Measurements from ENCODE around the gene TP63.

TP63 gene

DNA sequence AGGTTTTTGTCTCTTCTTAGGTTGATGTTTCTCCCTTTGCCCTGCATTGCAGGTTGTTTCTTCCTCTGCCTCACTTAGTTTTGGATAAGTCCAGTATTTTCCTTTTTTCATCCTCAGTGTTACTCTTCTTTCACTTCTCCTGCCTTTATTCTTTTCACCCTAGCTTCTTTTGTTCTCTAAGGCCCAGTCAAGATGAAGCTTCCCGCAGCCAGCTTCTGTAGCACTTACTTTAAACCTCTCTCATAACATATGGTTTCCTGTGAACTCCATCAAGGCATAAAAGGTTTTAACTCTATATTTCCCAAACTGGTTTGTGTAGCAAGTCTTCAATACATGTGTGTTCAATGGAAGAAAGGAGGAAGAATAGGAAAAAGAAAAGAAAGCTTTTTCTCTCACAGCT lies 54.1 kb downstream of the TP63 start:
- no peak for DNase-seq

DNA sequence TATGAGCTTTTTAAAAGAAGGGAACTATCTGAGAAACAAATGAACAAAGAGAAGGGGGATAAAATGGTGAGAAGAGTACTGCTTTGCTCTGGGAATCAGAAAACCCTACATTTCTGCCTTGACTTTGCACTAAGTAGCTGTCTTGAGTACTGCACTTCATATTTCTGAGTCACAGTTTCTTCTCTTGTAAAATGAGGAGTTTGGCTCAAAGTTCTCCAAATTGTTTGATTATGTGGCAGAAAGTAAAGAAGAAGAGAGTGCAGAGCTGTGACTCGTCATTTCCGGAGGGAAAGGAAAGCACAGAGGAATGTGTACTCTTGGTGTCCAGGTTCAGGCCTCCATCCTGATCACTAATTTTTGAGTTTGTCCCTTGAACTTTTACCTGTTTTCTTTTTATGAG lies 54.7 kb downstream of the TP63 start:
- no peak for DNase-seq

DNA sequence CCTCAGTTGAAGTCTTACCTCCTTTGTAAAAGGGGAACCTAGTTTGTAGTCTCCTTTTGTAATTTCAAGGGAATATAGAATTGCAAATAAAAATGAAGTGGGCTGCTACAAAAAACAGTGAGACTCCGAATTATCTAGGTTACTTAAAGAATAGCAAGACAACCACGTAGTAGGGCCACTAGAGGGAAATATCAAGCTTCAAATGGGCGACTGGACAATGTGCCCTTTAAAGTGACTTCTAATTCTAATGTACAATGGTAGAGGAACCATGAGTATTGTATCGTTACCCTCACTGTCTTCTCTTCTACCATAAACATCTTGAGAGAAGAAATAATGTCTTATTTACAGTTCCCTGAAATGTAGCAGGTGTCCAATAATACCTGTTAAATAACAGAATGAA lies 56.3 kb downstream of the TP63 start:
- DNase-seq = no peak

DNA sequence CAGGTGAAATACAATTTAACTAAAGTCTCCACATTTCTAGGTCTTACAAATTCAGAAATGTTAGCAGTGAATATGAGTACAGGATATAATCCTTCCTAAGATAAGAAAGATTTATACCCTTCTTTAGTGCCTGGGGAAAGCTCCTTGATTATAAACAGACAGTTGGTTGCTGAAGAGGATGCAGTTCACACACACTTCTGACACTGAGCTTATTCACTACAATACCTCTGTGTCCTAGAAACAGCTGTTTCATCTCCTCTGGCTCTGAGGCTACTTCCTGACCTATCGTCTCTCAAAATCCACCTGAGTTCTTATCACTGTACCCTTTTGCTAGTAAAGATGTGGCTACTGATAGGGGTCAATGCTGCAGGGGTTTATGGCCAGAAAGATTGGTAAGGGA lies 57.1 kb downstream of the TP63 start:
- DNase-seq = no peak

DNA sequence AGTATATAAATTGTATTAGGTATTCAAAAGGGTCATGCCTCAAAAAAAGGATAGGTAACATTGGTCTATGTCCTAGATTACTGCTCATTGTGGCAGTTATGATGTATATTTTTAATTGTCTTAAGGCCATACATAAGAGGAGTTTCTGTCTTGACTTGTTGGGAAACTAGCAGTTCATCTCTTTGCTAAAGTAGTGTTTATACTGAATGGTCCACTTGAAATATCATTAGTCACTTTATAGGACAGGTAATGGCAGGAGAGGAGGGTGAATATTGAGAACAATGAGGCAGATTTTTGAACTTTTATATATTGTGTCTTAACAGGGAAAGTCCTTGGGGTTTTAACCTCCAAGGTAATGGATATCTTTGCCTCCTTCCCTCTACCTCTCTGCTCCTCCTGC lies 58.4 kb downstream of the TP63 start:
- no peak for DNase-seq

DNA sequence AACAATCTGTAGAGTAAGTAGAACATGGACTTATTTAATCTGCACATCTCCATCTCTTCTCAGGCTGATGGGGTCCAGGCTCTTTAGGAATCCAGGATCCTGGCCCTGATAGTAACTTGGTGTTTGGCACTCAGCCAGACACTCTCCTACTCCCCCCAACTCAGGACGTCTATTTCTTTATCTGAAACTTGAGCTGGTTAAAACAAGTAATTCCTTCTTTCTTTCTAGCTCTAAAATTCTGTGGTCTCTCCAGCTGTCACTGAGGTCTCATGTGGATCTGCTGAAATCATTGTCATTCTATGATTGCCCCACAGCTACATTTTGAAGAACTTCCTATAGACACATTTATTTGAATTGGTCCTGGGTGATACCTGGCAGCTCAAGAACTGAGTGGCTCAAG lies 59.0 kb downstream of the TP63 start:
- DNase-seq = no peak

DNA sequence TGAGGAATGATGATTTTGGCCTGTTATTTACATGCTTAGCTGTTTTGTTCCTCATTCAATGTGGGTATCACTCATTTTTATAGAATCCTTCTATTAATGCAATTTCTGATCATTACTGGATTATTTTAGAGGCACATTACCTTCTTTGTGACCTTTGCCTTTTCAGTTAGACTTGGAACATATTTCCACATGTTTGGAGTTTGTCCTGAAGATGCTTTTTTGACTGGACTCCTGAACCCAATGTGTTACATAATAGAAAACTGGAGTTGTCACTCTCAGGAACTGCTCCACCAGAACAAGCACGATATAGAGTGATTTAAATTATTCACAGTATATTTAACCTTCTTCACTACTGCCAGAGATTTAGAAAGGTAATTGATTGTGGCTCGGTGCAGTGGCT lies 59.5 kb downstream of the TP63 start:
- DNase-seq = no peak

DNA sequence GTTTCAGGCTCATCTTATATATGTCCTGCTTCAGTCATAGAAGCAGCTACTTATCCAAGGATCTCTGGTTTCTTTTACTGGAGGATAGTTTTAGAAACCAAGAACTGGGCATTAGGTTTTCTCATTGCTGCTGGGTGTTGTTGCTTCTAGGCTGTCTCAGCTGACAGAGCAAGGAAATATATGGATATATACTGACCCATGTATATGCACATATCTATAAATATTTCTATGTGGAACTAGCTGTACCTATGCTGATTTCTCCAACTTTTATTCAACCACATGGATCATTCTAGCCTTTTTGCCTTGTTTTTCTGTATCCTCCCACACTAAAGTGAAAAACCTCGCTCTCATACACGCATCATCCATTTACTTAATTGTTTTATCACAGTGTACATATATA lies 64.2 kb downstream of the TP63 start:
- DNase-seq = no peak

DNA sequence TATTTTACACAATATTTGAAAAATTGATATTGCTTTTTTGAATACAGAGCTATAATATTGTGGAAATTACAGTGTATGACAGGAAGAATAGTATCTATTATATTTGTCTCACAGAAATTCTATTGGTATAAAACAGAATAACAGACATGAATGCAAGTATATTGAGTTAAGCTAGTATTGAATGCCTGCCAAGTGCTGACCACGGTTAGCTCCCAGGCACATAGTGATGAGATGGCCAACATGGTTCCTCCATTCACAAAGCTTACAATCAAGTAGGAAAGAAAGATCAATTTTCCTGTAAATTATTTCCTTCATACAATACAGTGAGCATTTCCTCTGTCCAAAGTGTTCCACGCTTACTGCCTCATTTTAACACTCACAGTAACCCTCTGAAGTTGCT lies 67.6 kb downstream of the TP63 start:
- DNase-seq = no peak

DNA sequence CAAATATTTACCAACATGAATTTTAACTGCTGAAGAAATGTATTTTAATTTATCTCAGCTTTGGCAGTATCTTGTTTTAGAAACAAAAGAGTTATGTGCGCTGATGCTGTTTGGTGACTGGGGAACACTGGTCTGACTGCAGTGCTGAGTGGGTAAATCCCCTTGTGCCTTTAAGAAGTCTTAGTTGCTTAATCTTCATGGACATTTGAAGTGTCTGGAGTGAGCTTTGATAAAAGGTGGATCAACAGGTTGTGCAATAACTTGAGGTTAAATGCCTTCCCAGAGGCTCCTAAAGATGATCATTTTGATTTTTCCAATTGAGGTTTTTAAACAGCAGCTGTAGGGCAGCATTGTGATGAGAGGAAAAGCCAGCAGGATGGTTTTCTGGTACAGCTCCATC lies 68.7 kb downstream of the TP63 start:
- DNase-seq = no peak

DNA sequence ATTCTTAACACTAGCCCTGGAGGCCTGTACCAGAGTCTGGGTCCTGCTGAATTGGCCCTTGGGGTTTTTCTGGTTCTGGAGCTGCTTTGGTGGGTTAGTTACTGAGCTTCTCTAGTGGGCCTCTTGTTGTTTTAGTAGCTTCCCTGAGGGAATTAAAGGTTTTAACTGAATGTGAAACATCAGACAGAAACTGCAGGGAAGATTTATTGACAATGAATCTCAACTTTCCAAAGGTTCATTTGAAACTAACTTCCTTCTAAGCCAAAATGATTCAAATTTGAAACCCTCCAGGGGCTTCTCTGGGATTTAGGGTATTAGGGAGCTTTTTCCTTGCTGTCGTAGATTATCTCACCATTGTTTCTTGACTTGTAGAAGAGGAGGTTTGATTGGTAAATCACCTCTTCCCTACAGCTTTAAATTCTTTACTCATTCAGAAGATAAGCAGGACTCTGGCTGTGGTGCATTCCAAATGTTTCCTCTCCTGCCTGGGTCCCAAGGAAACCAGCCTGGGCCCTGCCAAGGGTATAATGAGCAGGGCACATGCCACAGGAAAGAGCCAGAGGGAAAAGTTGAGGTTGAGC lies 71.0 kb downstream of the TP63 start:
- no peak for DNase-seq

DNA sequence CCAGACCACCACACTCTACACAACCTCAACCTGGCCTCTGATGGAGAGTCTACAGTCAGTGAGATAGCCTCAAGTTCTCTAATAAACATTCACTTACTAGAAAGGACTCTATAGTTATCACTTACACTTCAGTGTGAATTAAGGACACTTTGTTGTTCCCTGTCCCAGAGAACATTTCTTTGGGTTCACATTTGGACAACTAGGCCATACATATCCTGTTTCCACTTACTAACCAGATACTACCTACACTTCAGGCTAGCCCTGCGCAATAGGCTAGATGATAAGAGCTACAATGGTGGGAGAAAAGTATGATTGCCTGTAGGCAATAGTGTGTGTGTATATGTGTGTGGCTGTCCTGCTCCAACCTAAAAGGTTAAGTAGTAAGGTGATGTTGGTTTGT lies 72.7 kb downstream of the TP63 start:
- no peak for DNase-seq

DNA sequence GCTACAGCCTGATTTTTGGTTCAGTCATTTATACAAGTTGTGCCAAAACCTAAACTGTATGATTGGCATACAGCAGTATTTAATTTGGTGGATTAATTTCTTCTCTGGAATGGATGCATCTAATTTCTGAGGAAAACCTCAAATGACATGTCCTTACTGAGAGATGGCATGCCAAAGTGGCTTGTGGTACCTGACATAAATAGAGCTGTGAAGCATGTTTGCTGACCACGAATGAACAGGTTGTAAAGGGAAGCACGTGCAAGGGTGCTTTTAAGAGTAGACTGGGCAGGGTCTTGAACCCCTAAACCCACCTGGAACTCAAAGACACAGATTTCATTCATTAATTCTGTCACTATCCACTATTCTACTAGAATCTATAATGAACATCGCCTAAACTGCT lies 77.2 kb downstream of the TP63 start:
- no peak for DNase-seq

DNA sequence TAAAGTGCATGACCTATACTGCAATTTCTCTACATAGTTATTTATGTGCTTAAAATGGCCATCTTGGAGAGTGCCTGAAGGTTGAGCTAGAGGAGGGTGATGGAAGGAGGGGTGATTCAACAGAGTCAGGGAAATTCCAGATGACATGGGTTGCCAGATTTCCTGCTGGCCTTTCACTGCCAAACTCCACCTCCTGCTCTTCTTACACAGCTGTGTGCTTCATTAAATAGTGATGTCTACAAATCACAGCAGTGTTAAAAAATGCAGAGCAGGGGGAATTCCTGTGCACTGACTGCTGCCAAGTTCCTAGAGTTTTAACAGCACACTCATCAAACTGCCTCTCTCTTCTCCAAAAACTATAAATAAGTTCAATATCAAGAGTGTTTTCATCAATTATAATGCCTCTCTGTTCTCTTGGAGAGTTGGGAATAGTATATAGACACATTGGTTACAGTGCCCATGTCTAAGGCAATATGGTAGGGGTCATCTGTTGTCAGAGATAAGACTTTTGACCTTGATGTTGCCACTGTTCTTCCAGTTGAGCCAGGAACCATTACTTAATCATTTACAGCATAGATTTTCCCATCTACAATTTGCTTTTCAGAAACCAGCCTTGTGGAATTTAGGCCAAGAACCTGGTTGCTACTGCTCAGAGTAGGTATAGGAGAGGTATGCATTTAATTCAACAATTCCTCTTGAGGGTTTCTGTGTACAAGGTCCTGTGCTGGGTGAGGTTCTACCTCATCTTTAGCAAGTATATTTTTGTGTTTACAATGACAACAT lies 79.6 kb downstream of the TP63 start:
- no peak for DNase-seq

DNA sequence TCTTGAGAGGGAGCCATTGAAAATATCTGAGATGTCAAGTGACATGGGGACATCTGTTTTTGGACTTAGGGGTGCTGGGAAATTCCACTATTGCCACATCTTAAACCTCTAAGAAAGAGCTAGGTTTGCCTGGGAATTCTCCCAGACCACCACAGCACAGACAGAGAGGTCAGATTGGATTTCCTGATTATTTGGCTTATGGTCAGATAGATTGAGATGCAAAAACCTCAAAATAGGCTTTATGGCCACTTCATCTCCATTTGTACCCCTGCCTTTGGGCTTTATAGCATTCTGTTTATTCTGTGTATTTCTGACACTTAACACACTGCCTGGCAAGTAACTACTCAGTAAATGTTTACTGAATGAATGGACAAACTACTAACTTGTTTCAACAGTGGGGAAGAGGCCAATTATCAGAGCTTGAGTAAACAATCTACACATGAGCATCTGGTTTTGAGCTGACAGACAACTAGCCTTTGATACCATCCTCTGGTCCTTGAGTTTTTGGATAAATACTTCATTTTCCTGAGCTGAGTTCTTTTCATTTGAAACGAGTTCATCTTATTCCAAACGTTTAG lies 81.8 kb downstream of the TP63 start:
- DNase-seq = no peak

DNA sequence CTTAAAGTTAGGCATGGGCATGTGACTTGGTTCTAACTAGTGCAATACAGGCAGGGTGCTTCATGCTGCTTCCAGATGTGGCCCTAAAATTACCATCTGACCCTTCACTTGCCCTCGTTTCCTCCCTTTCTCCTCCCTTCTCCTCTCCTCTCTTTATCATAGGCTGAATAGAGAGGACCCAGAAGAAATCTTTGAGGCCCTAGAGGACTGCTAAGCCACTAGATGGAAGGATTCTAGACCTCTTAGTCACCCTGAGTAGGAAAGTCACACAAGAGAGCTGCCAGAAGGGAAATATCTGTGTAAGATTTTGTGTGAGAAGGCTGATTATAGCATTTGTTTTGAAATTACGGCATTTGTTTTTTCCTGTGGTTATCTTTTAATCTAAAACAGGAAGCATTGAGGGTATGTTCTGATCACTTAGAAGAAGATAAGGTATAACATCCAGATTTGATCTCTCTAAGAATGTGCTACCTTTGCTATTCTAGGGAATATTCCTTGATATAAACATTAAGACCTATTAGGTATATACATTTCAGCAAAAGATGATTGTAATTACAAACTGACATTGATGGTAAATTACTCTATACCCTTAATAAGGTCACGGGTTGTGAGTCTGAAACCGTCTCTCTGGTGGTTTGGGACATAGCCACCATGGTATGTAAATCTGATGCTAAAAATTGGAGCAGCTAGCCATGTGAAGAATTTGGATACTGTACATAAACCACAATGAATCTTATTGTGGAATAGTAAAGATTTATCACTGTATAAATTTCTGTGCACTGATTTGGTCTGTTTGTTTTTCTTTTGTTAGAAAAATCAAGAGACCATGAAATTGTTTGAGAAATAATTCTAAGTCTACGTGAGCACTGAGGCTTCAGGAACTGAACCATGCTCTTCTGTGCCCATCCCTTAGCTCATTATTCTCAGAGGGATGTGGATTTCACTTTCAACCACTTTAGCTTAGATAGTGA lies 84.1 kb downstream of the TP63 start:
- DNase-seq = no peak

DNA sequence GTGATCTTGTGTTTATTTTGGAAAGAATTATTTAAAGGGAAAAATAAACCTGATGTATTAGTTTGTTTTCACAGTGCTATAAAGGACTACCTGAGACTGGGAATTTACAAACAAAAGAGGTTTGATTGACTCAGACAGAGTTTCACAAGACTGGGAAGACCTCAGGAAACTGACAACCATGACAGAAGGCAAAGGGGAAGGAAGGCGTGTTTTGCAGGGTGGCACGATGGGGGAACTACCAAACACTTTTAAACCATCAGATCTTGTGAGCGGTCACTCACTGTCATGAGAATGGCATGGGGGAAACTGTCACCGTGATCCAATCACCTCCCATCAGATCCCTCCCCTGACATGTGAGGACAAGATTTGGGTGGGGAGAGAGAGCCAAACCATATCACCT lies 87.0 kb downstream of the TP63 start:
- no peak for DNase-seq

DNA sequence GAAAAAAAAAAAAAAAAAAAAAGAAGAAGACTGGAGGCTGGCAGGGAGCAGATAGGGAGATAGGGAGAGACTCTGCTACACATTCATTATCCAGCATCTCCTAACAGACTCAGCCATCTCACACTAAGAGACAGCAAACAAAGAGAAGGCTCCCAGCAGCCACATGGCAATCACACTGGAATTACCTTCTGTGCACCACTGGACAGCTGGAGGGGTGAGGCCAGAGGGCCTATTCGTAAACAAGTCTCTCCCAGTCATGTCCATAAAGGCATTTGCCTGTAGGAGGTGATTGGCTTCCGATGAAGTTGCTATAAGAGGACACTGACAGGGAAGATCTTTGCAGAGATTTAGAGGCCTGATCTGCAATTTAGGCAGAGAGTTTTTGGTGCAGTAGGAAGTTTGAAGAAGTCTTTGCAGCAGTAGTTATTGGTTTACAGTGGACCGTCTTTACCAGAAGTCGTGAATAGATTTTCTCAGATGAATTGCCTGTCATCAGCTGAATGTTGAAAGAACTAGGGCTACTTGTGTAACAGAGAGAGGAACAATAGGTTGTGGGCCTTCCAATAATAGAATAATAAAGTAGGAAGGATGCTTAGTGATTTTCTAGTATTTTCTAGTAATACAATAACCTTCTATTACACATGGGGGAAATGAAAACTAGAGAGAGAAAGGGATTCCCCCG lies 89.7 kb downstream of the TP63 start:
- DNase-seq = no peak

DNA sequence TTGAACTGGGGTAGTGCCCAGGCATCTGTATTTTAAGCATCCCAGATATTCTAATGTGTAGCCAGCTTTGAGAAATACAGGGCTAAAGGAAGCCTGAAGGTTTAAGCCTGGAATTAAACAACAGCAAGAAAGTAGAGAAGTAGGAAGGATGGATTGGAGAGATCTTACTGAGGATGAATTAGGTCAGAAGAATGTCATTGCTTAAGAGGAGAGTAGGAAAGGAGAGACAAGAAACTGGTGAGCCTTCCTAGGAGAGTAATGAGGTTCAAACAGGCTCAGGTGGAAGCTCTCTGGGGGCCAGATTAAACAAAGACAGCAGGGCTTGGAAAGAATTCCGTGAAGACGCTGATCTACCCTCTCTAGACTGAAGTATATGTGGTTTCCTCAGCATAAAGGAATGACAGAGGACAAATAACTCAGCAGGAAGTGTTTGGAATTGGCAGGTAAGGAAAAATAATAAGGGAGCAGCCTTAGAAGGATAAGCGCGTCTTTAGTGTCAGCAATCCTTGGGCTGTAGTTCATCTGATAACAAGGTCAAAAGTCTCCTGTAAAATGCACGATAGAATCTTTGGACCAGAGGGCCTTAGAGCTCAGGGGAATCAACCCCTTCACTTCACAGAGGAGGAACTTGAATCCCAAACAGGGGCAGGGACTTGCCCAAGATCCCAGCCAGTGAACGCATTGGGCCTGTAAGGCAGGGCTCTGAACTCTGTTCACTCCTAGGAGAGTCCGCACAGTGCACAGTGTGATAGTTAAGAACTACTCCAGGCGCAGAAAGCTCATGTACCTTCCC lies 90.9 kb downstream of the TP63 start:
- DNase-seq = no peak

DNA sequence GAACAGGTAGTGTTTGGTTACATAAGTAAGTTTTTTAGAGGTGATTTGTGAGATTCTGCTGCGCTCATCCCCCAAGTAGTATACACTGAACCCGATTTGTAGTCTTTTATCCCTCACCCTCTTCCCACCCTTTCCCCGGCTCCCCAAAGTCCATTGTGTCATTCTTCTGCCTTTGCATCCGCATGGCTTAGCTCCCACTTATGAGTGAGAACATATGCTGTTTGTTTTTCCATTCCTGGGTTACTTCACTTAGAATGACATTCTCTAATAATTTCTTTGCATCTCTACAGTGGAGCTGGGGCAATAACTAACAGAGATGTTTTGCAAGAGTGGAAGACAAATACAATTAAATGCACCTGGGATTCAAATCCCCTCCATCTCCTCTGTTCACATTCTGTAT lies 93.2 kb downstream of the TP63 start:
- no peak for DNase-seq

DNA sequence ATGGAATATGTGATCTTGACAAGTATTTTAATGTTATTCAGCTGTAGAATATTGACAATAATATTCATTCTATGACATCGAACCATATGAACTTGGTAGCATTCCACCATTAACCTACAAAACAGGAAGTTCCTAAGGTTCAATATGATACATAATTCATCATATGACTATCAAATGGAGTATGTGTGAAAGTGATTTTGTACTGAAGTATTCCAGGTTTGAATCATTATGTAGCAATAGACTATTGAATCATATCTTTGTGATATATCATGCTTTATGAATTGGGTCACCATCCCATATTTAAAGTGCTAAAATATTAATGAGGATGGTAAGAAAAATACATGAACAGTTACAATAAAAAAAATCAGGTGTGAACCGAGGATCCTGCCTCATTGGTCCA lies 95.1 kb downstream of the TP63 start:
- no peak for DNase-seq

DNA sequence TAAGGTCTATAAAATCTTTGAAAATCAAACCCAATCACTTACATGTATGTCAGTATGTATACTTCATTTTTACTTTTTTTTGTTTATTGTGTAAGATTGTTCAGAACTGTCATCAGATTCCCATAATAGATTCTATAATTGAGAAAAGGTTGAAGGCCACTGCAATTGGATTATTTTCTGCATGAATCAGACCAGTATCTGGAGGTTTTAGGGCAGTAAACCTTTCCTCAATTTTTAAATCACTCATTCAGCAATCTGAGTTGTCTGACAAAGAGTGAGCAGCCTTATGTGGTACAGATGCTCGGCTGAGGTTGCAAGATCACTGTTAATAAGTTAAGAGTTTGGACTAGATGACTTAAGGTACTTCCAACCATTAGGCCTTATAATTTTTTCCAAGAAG lies 96.0 kb downstream of the TP63 start:
- no peak for DNase-seq
